Stimulated activated CD4-positive, alpha-beta T cell treated with anti-CD3 and anti-CD28 coated beads, Interleukin-1b, Interleukin-23, amount 100 ng/mL, for 48 hours (primary cell): Measurements from ENCODE around the gene EGFR.

Experiments
- DNase-seq: peaks from one replicate; pipeline ENCODE4 v3.0.0-alpha.2; 2020

EGFR gene

GRCh38 chr7:55018361-55019190 is at the start of gene EGFR:
Gene EGFR (plus strand): TSS chr7:55019017. CDS start chr7:55019278, 261 bp downstream.
- DNase-seq = no peak

DNA sequence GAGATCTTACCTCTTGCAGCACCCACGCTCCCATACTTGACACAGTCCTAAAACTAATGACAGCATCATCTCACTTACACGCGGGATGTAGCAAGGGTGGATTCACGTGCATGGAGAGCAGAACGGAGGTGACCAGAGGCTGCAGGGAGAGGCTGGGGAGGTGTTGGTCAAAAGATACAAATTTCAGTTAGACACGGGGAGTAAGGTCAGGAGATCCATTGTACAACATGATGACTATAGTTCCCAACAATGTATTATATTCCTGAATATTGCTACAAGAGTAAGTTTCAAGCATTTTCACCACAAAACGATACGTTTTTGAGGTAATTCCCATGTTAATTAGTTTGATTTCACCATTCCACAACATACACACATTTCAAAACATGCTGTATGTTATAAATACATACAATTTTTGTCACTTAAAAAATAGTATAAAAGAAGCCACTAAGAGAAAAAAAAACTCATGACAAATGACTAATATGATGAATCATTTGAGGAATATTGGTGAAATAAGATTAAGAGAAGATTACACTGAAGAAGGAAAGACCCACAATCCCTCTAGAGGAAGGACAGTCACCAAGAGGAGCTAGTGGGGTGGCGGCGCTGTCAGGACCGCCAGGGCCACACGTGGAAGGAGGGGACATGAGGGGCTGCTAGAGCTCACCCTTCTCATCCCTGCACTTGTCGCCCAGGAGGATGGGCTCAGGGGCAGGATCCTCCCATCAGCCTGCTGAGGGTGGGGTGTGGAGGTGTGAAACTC is 49.4 kb upstream of the EGFR start:
- DNase-seq = no peak

DNA sequence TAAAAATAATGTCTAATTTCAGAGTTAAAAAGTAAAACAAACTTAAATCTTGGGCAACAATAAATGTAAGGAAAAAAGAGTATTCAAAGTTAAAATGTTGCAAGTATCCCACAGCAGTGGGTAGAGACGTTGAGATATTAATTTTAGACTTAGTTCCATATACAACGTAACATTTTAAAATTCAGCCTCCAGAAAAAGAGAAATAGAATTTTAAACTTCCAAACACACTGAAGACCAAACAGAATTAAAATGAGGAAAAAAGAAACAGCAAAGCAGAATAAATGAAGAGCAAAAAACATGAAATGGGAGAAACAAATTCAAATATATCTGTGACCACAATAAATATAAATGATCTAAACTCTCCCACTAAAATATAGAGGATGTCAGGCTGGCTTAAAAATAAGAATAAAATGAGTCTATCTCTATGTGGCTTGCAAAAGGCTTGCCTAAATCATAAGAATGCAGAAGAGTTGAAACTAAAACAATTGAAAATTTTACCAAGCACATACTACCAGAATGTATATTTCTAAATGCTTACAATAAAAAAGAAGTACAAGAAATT is 46.0 kb upstream of the EGFR start:
- no peak for DNase-seq

DNA sequence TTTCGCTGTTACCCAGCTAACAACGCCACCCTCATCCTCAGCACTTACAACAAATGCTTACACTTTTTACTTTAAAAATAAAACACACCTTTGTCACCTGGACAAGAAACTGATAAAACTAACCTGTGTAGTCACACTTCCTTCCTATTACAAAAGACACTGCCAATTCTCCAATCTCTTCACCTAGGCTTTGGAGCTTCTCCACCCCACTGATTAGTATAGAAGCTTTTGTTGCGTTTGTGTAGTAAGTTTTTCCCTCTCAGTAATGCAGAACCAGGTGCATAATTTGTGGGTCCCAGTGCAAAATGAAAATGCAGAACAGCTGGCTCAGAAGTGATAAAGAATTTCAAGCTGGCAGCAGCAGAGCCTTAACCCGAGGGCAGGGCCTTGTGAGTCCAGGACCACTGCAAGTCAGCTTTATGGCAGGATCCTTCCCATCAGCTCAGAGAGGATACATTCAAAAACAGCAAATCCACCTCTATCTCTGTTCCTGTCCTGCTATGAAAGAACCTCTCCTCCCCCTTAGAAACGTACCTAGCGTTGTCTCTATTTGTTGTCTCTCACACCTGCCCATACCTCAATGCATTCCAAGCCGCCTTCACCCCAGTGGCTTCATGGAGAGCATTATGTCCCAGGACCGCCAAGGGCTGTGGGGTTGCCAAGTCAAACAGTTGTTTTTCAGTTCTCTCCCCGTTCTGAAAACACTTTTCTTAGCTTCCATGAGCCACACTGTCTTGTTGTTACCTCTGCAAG is 40.3 kb upstream of the EGFR start:
- DNase-seq = no peak

DNA sequence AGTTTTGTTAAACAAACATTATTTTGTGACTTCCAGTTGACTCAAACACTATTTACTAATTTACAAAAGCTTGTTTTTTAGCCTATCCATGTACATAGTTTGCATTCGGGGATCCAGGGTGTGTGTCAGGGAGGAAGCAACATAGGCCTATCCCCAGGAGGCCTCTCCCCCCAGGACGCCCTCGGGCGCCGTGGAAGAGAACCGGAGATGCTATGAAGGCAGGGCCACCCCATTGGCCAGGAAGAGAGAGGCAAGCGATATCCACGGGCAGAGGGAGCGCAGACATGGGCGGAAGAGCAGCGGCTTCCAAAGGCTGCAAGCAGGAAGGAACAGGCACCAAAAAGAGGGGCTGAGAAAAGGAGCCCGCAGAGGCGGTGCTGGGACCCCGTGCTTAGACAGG is 38.3 kb upstream of the EGFR start:
- no peak for DNase-seq

- DNase-seq = no peak
These were observed 36.9 kb upstream of the EGFR start for GRCh38 chr7:54981913-54982312.

DNA sequence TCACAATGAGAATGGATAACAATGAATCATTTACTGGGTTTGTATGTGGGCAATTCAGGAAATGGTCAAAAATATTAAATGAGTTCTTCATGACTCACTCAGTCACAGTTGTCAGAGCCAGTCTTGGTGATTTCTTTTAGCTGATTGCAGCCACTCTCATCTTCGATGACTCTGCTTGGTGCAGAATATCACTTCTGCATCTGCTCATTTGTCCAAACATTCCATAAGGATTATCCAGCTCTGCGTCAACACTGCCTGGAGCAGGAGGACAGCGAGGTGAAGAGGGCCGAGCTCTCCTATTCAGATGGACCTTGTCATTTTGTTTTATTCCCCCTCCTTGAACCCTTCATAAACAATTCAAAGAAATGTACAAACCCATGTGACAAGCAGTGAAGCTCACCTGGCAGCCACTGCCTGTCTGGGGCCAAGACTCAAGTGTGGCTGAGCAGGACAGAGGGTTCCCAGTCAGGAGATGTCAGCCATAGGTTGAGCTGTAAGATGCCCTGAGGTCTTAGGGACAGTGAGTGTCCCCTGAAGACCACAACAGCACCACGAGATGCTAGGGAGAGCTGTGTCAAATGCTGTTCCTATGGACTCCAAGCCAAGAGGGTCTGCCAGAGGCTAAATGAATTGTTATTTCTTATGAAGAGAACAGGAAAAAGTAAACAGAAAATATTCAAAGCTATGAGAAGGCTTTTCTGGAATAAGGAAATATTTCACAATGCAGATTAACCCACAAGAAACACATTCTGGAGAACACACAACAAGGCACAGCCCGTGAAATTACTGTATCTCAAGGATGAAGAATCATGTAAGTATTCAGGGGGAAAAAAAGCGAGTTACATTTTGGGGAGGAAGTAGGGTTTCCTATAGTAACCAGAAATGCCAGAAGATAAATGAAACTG is 33.1 kb upstream of the EGFR start:
- no peak for DNase-seq

DNA sequence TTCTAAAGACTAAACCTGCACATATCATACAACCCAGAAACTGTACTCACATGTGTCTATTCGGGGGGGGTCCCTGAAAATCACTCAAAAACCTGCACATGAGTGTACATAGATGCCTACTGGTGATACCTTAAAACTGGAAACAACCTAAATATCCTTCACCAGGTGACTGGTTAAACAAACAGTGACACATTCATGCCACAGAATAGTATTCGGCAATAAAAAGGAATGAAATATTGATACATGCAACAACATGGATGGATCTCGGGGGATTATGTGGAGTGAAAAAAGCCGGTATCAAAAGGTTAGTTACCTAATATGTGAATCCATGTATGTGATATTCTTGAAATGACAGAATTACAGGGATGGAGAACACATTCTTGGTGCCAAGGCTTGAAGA is 32.1 kb upstream of the EGFR start:
- DNase-seq = no peak

GRCh38 chr7:54987772-54988171 is 31.0 kb upstream of the EGFR start:
- DNase-seq = no peak

GRCh38 chr7:54988516-54988915 is 30.3 kb upstream of the EGFR start:
- DNase-seq = no peak

GRCh38 chr7:54989453-54990225 is 29.2 kb upstream of the EGFR start:
- DNase-seq = no peak

DNA sequence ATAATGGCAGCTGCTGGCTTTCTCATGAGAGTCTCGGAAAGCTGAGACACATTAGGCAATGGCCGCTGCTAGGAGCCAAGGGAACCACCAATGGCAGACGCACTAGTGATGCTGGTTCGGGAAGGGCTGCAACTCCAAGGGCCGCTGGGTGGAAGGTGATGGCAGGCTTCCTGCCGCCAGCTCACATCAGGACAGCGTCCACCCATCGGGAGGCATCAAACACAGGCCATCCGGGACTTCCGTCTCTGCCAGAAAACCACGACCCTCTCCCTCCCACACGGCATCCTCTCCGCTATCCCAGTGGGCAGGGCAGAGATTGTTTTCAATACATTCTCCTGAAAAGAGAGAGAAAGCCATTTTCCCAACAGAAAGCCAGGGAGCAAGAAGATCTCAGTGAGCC is 27.5 kb upstream of the EGFR start:
- no peak for DNase-seq

DNA sequence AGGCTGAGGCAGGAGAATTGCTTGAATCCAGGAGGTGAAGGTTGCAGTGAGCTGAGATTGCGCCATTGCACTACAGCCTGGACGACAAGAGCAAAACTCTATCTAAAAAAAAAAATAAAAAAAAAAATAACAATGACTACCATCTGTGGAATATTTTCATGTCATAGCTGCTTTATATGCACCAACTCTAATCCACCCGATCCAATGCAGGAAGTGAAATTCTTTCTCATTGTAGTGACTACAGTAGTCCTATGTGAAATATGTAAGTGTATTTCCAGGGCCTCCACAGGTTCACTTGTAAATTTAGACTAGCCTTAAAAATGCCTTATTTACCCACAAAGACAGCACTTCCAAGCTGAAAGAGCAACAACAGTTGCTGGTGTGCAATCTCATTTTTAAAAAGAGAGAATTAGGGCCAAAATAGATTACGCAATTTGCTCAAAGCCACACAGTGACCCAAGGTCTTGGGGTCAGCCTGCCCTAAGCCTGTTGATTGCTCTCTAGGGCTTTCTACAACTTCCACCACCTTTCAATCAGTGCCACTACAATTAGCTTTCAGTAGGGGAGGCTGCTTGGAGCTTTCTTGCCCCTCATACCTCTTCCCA is 25.8 kb upstream of the EGFR start:
- DNase-seq = no peak

GRCh38 chr7:54995166-54995565 is 23.7 kb upstream of the EGFR start:
- DNase-seq = no peak

DNA sequence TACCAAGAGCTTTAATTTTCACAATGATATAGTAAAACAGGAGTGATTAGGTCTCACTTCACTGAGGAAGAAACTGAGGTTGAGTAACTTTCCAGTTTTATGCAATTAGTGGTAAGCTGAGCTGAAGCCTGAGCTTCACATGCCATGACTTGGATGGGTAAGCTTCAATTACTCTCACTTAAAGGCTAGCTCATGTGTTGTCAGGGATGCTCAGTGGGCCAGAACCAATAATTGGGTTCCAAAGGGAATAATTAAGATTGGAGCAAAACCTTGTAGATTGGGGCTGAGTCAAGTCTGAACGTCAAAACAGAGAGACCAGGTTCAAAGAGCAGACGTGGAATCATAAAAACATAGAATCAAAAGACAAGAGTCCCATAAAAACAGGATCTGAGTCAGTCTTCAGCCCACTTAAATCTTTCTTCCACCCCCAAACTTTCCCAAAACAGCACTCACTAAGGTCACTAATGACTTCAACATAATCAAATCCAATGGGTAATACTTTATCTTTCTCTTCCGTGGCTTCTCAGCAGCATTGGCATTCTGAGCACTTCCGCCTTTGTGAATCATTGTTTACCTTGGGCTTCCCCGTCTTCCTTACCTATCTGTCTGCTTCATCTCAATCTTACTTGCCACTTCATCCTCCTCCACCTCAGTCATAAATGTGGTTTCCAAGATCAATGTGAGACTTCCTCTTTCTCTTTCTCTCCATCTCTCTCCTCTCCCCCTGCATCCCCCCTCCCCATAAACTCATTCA is 23.0 kb upstream of the EGFR start:
- DNase-seq = peak; percentile 35

- DNase-seq = no peak
These were observed 22.4 kb upstream of the EGFR start for GRCh38 chr7:54996391-54996790.

GRCh38 chr7:55004579-55004978 is 14.2 kb upstream of the EGFR start:
- no peak for DNase-seq

- no peak for DNase-seq
These were observed 13.5 kb upstream of the EGFR start for GRCh38 chr7:55005241-55005851.

- DNase-seq = no peak
These were observed 12.3 kb upstream of the EGFR start for GRCh38 chr7:55006499-55006898.

- no peak for DNase-seq
These were observed 5.0 kb upstream of the EGFR start for GRCh38 chr7:55013851-55014250.
